Activated CD4-positive, alpha-beta T cell treated with anti-CD3 and anti-CD28 coated beads for 4 hours (primary cell): Measurements from ENCODE around the gene MAPKAP1.
"Not testable (repeated sequence)": the region's sequence is repeated elsewhere in the genome, so short reads cannot be mapped to it uniquely, and the experiment has no call there.

Source experiments
- DNase-seq, 2 donors: peaks; one replicate each; pipeline ENCODE4 v3.0.0-alpha.2; 2020

MAPKAP1 gene

GRCh38 chr9:125407432-125407973 is 299.5 kb downstream of the MAPKAP1 start:
- DNase-seq = no peak

- DNase-seq = no peak
These were observed 300.3 kb downstream of the MAPKAP1 start for GRCh38 chr9:125406810-125407087.

GRCh38 chr9:125405938-125406809 is 300.8 kb downstream of the MAPKAP1 start:
- DNase-seq = no peak

GRCh38 chr9:125404733-125405132 is 302.3 kb downstream of the MAPKAP1 start:
- DNase-seq = no peak

GRCh38 chr9:125400725-125401716 is 306.0 kb downstream of the MAPKAP1 start:
- no peak for DNase-seq

GRCh38 chr9:125400232-125400631 is 306.8 kb downstream of the MAPKAP1 start:
- DNase-seq = not testable (repeated sequence)

- DNase-seq = no peak
These were observed 307.3 kb downstream of the MAPKAP1 start for GRCh38 chr9:125399666-125400065.

- DNase-seq = no peak
These were observed 307.8 kb downstream of the MAPKAP1 start for GRCh38 chr9:125399165-125399564.

GRCh38 chr9:125398243-125398642 is 308.8 kb downstream of the MAPKAP1 start:
- no peak for DNase-seq

GRCh38 chr9:125397736-125398135 is 309.3 kb downstream of the MAPKAP1 start:
- DNase-seq = no peak

- DNase-seq = no peak
These were observed 310.2 kb downstream of the MAPKAP1 start for GRCh38 chr9:125396799-125397198.

- DNase-seq = no peak
These were observed 313.6 kb downstream of the MAPKAP1 start for GRCh38 chr9:125393426-125393825.

GRCh38 chr9:125391704-125392103 is 315.3 kb downstream of the MAPKAP1 start:
- no peak for DNase-seq

- DNase-seq = no peak
These were observed 318.0 kb downstream of the MAPKAP1 start for GRCh38 chr9:125388978-125389377.

- DNase-seq = no peak
These were observed 319.0 kb downstream of the MAPKAP1 start for GRCh38 chr9:125387861-125388524.
